A549 (cell line): ENCODE measurements around the gene PAPSS2. TPM values are rescaled to one million over a fixed set of nuclear protein-coding genes. Genes with fewer than 3 reads are reported as not detected.

Source experiments
- ATAC-seq, 2 experiments: fragments of 200-7000 bp in 1 of 2; fragments of >200 bp in 1 of 2; cut with Nextera tagmentation in 1 of 2; cut with Tn5 transposase in 1 of 2; 3 replicates each; pipeline versions ENCODE4 v1.8.0 to v1.9.1; 2018 to 2020; ENCODE audit warnings: mild to moderate bottlenecking in 1 of 2, moderate library complexity in 1 of 2
- CTCF ChIA-PET: fragments of 300-600 bp; sonication (Branson Sonifier 250); formaldehyde crosslinking; extraction: SDS; loops from one replicate; lab custom pipeline; 2021; ENCODE audit warnings: antibody characterized with exemption, inconsistent platforms; lab: Yijun Ruan, JAX
- POLR2A ChIA-PET: fragments of 350-600 bp; formaldehyde crosslinking; extraction: SDS; loops from one replicate; lab custom pipeline; 2021; ENCODE audit warnings: antibody characterized with exemption, inconsistent platforms; lab: Yijun Ruan, JAX
- DNase-seq, 2 experiments: peaks; one replicate each; pipeline versions ENCODE4 v3.0.0 to v3.0.0-alpha.2; 2011 to 2016; ENCODE audit warnings: low read depth in 1 of 2, low spot score in 1 of 2
- FAIRE-seq: peaks from 2 replicates; lab custom pipeline; 2011; peaks lifted over from hg19 to GRCh38; lab: Jason Lieb, UNC
- H3K27ac ChIP-seq, 2 experiments: fragments of >200 bp; sonication (Bioruptor Twin); formaldehyde crosslinking; 3 replicates each; pipeline ENCODE4 v1.5.1; 2016 to 2017
- H3K4me1 ChIP-seq: fragments of >200 bp; sonication (Bioruptor Twin); formaldehyde crosslinking; 3 replicates; pipeline ENCODE4 v1.6.1; 2016
- H3K4me2 ChIP-seq: fragments of >200 bp; sonication (Bioruptor Twin); formaldehyde crosslinking; 3 replicates; pipeline ENCODE4 v1.6.1; 2016
- H3K4me3 ChIP-seq: fragments of >200 bp; sonication (Bioruptor Twin); formaldehyde crosslinking; 3 replicates; pipeline ENCODE4 v1.5.1; 2016
- H3K9me3 ChIP-seq: fragments of >200 bp; sonication (Bioruptor Twin); formaldehyde crosslinking; 3 replicates; pipeline ENCODE4 v1.6.1; 2016
- CBX2 ChIP-seq: fragments of 200-600 bp; sonication (generic); IDR thresholded peaks from 2 replicates; pipeline ENCODE4 v1.6.1; 2016; ENCODE audit warnings: low read depth, mild to moderate bottlenecking, borderline replicate concordance
- CBX8 ChIP-seq: fragments of 200-600 bp; sonication (generic); IDR thresholded peaks from 2 replicates; pipeline ENCODE4 v1.6.1; 2016
- ESRRA ChIP-seq: fragments of 150-350 bp; IDR thresholded peaks from 2 replicates; pipeline ENCODE4 v1.6.1; 2014; ENCODE audit warnings: mild to moderate bottlenecking, low read length, borderline replicate concordance
- FOSB ChIP-seq: fragments of 250-450 bp; sonication (Bioruptor Pico); IDR thresholded peaks from 2 replicates; pipeline ENCODE4 v1.5.0; 2020; ENCODE audit warnings: mild to moderate bottlenecking, moderate library complexity
- FOSL2 ChIP-seq, 2 experiments: fragments of 450-650 bp in 1 of 2; fragments of >200 bp in 1 of 2; sonication (Bioruptor Twin) in 1 of 2; formaldehyde crosslinking; IDR thresholded peaks; 2 replicates each; pipeline versions ENCODE4 v1.5.0 to v1.6.1; 2016 to 2020; ENCODE audit warnings: mild to moderate bottlenecking in 1 of 2, moderate library complexity in 1 of 2
- GATA3 ChIP-seq: IDR thresholded peaks from 2 replicates; pipeline ENCODE4 v1.6.1; 2012; ENCODE audit warnings: borderline replicate concordance
- HEYL ChIP-seq: fragments of 250-450 bp; sonication (Bioruptor Pico); IDR thresholded peaks from 2 replicates; pipeline ENCODE4 v1.8.0; 2021; ENCODE audit warnings: mild to moderate bottlenecking, moderate library complexity
- HOXA7 ChIP-seq: fragments of 250-450 bp; sonication (Bioruptor Pico); IDR thresholded peaks from 2 replicates; pipeline ENCODE4 v1.5.0; 2020; ENCODE audit warnings: mild to moderate bottlenecking, moderate library complexity
- HOXB13 ChIP-seq: fragments of 250-450 bp; sonication (Bioruptor Pico); IDR thresholded peaks from 2 replicates; pipeline ENCODE4 v1.5.0; 2020; ENCODE audit warnings: low read depth, mild to moderate bottlenecking, moderate library complexity
- JUNB ChIP-seq: fragments of >200 bp; sonication (Bioruptor Twin); formaldehyde crosslinking; IDR thresholded peaks from 2 replicates; pipeline ENCODE4 v1.6.1; 2016
- KDM1A ChIP-seq: fragments of 200-600 bp; sonication (generic); IDR thresholded peaks from 2 replicates; pipeline ENCODE4 v1.6.1; 2016; ENCODE audit warnings: low read depth, mild to moderate bottlenecking
- MAFK ChIP-seq: fragments of 450-650 bp; IDR thresholded peaks from 2 replicates; pipeline ENCODE4 v1.6.1; 2014; ENCODE audit not compliant: partially characterized antibody
- NPAS2 ChIP-seq: fragments of 250-450 bp; sonication (Bioruptor Pico); IDR thresholded peaks from 2 replicates; pipeline ENCODE4 v1.8.0; 2022; ENCODE audit warnings: mild to moderate bottlenecking, moderate library complexity, borderline replicate concordance
- PHF8 ChIP-seq: fragments of 200-600 bp; sonication (generic); IDR thresholded peaks from 2 replicates; pipeline ENCODE4 v1.6.1; 2016; ENCODE audit warnings: low read depth, mild to moderate bottlenecking, antibody characterized with exemption, moderate library complexity, borderline replicate concordance
- RAD21 ChIP-seq, 2 experiments: fragments of >200 bp in 1 of 2; sonication (Bioruptor Twin) in 1 of 2; formaldehyde crosslinking in 1 of 2; IDR thresholded peaks in 1 of 2; conservative IDR thresholded peaks in 1 of 2; 2 replicates in 1 of 2; 3 replicates in 1 of 2; pipeline ENCODE4 v1.6.1; 2012 to 2018; ENCODE audit warnings: inconsistent platforms in 1 of 2
- SMC3 ChIP-seq: fragments of >200 bp; sonication (Bioruptor Twin); formaldehyde crosslinking; IDR thresholded peaks from 3 replicates; pipeline ENCODE4 v1.6.1; 2018; ENCODE audit warnings: inconsistent platforms
- SREBF2 ChIP-seq: fragments of 450-650 bp; IDR thresholded peaks from 2 replicates; pipeline ENCODE4 v1.6.1; 2014; ENCODE audit warnings: mild to moderate bottlenecking, moderate library complexity
- ZNF302 ChIP-seq: fragments of 250-450 bp; sonication (Bioruptor Pico); IDR thresholded peaks from 2 replicates; pipeline ENCODE4 v1.9.0; 2021; ENCODE audit warnings: inconsistent platforms, mild to moderate bottlenecking, moderate library complexity
- WGBS: methylation state at CpG from one replicate; pipeline ENCODE4 v1.1.6; 2017; ENCODE audit errors: missing lambda C conversion rate; 5-methylcytosine and 5-hydroxymethylcytosine counted together
- polyA plus RNA-seq, 4 experiments: library from polyadenylated mRNA; depleted of rRNA in 3 of 4; stranded (reverse); fragments of >200 nt; fragmentation: RNase III in 1 of 4; extraction: RNeasy Plus Mini Kit Qiagen cat#74134 plus additional on column Dnase treatment in 1 of 4; gene quantifications; 2 replicates in 3 of 4; 3 replicates in 1 of 4; pipeline ENCODE4 v1.2.3, GENCODE V29; 2011 to 2017
- TF ChIP-seq, protein P1 (sequence below): fragments of 250-450 bp; sonication (Bioruptor Pico); IDR thresholded peaks from 2 replicates; pipeline ENCODE4 v1.5.0; 2020; ENCODE audit warnings: low read depth, mild to moderate bottlenecking, moderate library complexity
- TF ChIP-seq, protein P2 (sequence below): IDR thresholded peaks from 2 replicates; pipeline ENCODE4 v1.6.1; 2012
- TF ChIP-seq, protein P3 (sequence below): IDR thresholded peaks from 2 replicates; pipeline ENCODE4 v1.6.1; 2012
- TF ChIP-seq, protein P4 (sequence below): fragments of 200-600 bp; sonication (generic); IDR thresholded peaks from 2 replicates; pipeline ENCODE4 v1.6.1; 2016; ENCODE audit warnings: antibody characterized with exemption, mild to moderate bottlenecking, moderate library complexity
- TF ChIP-seq, protein P5 (sequence below): fragments of >200 bp; sonication (Bioruptor Twin); formaldehyde crosslinking; IDR thresholded peaks from 3 replicates; pipeline ENCODE4 v1.5.1; 2016
- TF ChIP-seq, protein P6 (sequence below): fragments of 150-350 bp; IDR thresholded peaks from 2 replicates; pipeline ENCODE4 v1.6.1; 2014; ENCODE audit warnings: low read depth, mild to moderate bottlenecking, low read length

The PAPSS2 gene
- polyA plus RNA-seq, 2 of the 4 experiments (the other 2 are of a cell fraction), result 27.7 to 29.0 TPM

DNA sequence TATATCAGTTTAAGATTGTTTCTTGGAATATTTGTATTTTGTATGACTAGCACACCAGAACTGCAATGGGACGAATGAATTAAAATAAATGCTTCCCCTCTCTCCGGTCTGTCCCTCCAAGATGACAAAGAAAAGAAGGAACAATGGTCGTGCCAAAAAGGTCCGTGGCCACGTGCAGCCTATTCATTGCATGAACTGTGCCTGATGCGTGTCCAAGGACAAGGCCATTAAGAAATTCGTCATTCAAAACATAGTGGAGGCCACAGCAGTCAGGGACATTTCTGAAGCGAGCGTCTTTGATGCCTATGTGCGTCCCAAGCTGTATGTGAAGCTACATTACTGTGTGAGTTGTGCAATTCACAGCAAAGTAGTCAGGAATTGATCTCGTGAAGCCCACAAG is 17.2 kb upstream of the PAPSS2 start:
- CTCF ChIA-PET, result interaction anchor here (1.1 kb wide), 2 partner anchors 12 to 18 kb away, joined by 3 read pairs; no protein-coding TSS in a partner anchor

DNA sequence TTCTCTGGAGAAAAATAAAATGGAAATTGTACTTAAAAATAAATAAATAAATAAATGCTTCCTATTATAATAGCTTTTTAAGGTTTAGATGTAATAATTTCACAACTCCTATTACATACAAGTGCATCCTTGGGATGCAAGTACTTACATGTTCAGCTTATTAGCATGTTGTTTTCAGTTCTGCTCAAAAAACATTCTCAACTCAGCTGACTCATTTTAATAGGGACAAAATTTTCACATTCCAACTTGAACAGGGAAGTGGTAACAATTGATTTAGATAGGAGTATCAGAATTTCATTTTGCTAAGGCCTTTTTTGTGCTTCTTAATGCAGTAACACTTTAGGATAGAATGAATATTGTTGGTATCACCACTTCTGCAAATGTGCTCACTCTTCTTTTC is 16.7 kb upstream of the PAPSS2 start:
- Histone ChIP-seq H3K4me2 (no peak overlapping the region), H3K4me1 (peaks cover 9% of the 10 kb centered on the region; the same call in 2 of the 3 replicates), H3K9me3 (peaks cover 4% of the 10 kb centered on the region; the same call in 2 of the 3 replicates), H3K27ac (no peak overlapping the region)
- ATAC-seq (no peak), DNase-seq (no peak), FAIRE-seq (no peak)
- POLR2A ChIA-PET, result no interaction called here
- TF ChIP-seq NPAS2 (no peak), HOXB13 (no peak), KDM1A (no peak), GATA3 (no peak), ZNF302 (CRISPR knock-in tag) (no peak), HEYL (CRISPR knock-in tag) (no peak), PHF8 (no peak), CBX2 (no peak), FOSL2 (IDR thresholded peaks at IDR 0.05) (no peak), FOSL2 (CRISPR knock-in tag; IDR thresholded peaks at IDR 0.05) (no peak), JUNB (no peak), CBX8 (no peak), RAD21 (conservative IDR thresholded peaks at IDR 0.05 in 1 of 2, IDR thresholded peaks at IDR 0.05 in 1 of 2) (no peak), SMC3 (no peak)
- TF ChIP-seq, protein P1, sequence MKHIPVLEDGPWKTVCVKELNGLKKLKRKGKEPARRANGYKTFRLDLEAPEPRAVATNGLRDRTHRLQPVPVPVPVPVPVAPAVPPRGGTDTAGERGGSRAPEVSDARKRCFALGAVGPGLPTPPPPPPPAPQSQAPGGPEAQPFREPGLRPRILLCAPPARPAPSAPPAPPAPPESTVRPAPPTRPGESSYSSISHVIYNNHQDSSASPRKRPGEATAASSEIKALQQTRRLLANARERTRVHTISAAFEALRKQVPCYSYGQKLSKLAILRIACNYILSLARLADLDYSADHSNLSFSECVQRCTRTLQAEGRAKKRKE (CRISPR knock-in tag), result no peak
- TF ChIP-seq, protein P2, sequence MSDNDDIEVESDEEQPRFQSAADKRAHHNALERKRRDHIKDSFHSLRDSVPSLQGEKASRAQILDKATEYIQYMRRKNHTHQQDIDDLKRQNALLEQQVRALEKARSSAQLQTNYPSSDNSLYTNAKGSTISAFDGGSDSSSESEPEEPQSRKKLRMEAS, result no peak
- TF ChIP-seq, protein P3, sequence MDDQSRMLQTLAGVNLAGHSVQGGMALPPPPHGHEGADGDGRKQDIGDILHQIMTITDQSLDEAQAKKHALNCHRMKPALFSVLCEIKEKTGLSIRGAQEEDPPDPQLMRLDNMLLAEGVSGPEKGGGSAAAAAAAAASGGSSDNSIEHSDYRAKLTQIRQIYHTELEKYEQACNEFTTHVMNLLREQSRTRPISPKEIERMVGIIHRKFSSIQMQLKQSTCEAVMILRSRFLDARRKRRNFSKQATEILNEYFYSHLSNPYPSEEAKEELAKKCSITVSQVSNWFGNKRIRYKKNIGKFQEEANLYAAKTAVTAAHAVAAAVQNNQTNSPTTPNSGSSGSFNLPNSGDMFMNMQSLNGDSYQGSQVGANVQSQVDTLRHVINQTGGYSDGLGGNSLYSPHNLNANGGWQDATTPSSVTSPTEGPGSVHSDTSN, result no peak
- TF ChIP-seq, protein P4, sequence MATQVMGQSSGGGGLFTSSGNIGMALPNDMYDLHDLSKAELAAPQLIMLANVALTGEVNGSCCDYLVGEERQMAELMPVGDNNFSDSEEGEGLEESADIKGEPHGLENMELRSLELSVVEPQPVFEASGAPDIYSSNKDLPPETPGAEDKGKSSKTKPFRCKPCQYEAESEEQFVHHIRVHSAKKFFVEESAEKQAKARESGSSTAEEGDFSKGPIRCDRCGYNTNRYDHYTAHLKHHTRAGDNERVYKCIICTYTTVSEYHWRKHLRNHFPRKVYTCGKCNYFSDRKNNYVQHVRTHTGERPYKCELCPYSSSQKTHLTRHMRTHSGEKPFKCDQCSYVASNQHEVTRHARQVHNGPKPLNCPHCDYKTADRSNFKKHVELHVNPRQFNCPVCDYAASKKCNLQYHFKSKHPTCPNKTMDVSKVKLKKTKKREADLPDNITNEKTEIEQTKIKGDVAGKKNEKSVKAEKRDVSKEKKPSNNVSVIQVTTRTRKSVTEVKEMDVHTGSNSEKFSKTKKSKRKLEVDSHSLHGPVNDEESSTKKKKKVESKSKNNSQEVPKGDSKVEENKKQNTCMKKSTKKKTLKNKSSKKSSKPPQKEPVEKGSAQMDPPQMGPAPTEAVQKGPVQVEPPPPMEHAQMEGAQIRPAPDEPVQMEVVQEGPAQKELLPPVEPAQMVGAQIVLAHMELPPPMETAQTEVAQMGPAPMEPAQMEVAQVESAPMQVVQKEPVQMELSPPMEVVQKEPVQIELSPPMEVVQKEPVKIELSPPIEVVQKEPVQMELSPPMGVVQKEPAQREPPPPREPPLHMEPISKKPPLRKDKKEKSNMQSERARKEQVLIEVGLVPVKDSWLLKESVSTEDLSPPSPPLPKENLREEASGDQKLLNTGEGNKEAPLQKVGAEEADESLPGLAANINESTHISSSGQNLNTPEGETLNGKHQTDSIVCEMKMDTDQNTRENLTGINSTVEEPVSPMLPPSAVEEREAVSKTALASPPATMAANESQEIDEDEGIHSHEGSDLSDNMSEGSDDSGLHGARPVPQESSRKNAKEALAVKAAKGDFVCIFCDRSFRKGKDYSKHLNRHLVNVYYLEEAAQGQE, result no peak
- TF ChIP-seq, protein P5, sequence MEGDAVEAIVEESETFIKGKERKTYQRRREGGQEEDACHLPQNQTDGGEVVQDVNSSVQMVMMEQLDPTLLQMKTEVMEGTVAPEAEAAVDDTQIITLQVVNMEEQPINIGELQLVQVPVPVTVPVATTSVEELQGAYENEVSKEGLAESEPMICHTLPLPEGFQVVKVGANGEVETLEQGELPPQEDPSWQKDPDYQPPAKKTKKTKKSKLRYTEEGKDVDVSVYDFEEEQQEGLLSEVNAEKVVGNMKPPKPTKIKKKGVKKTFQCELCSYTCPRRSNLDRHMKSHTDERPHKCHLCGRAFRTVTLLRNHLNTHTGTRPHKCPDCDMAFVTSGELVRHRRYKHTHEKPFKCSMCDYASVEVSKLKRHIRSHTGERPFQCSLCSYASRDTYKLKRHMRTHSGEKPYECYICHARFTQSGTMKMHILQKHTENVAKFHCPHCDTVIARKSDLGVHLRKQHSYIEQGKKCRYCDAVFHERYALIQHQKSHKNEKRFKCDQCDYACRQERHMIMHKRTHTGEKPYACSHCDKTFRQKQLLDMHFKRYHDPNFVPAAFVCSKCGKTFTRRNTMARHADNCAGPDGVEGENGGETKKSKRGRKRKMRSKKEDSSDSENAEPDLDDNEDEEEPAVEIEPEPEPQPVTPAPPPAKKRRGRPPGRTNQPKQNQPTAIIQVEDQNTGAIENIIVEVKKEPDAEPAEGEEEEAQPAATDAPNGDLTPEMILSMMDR, result no peak
- TF ChIP-seq, all 56 proteins: peak for 0
- CTCF ChIA-PET, result interaction anchor here (1.1 kb wide), 2 partner anchors 13 to 19 kb away, joined by 3 read pairs; no protein-coding TSS in a partner anchor
- H3K4me3 ChIP-seq, result no peak overlapping the region

More for the DNA sequence above, 17.2 kb upstream of the PAPSS2 start:
- no peak for FAIRE-seq
- no peak for ATAC-seq
- DNase-seq, result no peak
- WGBS, result 88% methylated on average over 11 of the region's 11 CpGs
- H3K4me1 ChIP-seq, result peaks cover 9% of the 10 kb centered on the region; the same call in 2 of the 3 replicates
- TF ChIP-seq SREBF2 (no peak), RAD21 (conservative IDR thresholded peaks at IDR 0.05 in 1 of 2, IDR thresholded peaks at IDR 0.05 in 1 of 2) (no peak), FOSL2 (IDR thresholded peaks at IDR 0.05) (no peak), FOSL2 (CRISPR knock-in tag; IDR thresholded peaks at IDR 0.05) (no peak), FOSB (CRISPR knock-in tag) (no peak), GATA3 (no peak), MAFK (no peak), KDM1A (no peak), HOXA7 (CRISPR knock-in tag) (no peak), ESRRA (no peak)
- TF ChIP-seq, protein P6, sequence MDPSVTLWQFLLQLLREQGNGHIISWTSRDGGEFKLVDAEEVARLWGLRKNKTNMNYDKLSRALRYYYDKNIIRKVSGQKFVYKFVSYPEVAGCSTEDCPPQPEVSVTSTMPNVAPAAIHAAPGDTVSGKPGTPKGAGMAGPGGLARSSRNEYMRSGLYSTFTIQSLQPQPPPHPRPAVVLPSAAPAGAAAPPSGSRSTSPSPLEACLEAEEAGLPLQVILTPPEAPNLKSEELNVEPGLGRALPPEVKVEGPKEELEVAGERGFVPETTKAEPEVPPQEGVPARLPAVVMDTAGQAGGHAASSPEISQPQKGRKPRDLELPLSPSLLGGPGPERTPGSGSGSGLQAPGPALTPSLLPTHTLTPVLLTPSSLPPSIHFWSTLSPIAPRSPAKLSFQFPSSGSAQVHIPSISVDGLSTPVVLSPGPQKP, result no peak
- peaks cover 4% of the 10 kb centered on the region; the same call in 2 of the 3 replicates for H3K9me3 ChIP-seq
- H3K27ac ChIP-seq, result no peak overlapping the region
- H3K4me3 ChIP-seq, result no peak overlapping the region
- POLR2A ChIA-PET, result no interaction called here
- no peak overlapping the region for H3K4me2 ChIP-seq
